Prostate gland (tissue), 2 donors: Measurements from ENCODE around the gene RNF217.

Source experiments
- CTCF ChIP-seq, 4 experiments: fragments of 200-600 bp in 2 of 4; fragments of 450-650 bp in 2 of 4; sonication (generic) in 2 of 4; IDR thresholded peaks; 1 replicate in 3 of 4; 2 replicates in 1 of 4; pipeline ENCODE4 v1.5.1; 2016 to 2019; ENCODE audit warnings: antibody characterized with exemption in 4 of 4, mild to moderate bottlenecking in 2 of 4, moderate library complexity in 2 of 4
- POLR2A ChIP-seq: fragments of 450-650 bp; IDR thresholded peaks from one replicate; pipeline ENCODE4 v1.6.1; 2016; ENCODE audit warnings: antibody characterized with exemption, mild to moderate bottlenecking
- POLR2AphosphoS5 ChIP-seq: sonication (generic); formaldehyde crosslinking; IDR thresholded peaks from one replicate; pipeline ENCODE4 v1.6.1; 2017; ENCODE audit warnings: antibody characterized with exemption

- TF ChIP-seq CTCF (IDR thresholded peaks at IDR 0.05) = no peak
- TF ChIP-seq POLR2AphosphoS5 = no peak
- TF ChIP-seq POLR2A = no peak
Observed at GRCh38 chr6:124928851-124929250, 33.4 kb upstream of the RNF217 start.
